ENCODE data around the gene PRKN. TPM values are rescaled to one million over a fixed set of nuclear protein-coding genes. Genes with fewer than 3 reads are reported as not detected.
A peak's percentile ranks its signal among the peaks of the same experiment; 100 is the strongest.

Gene PRKN
- total RNA-seq, 2 donors from 2014 or later: 3.3 to 4.8 TPM

- no peaks in the 10 kb centered on the region for H3K36me3 Mint-ChIP-seq (ENCODE audit: low read depth)
- H3K27ac Mint-ChIP-seq: no peak overlapping the region
- TF ChIP-seq CTCF (conservative IDR thresholded peaks at IDR 0.05): no peak
- peaks cover 10% of the 10 kb centered on the region for H3K27me3 Mint-ChIP-seq (ENCODE audit: insufficient read depth)
- Histone ChIP-seq H3K9ac (ENCODE audit: extremely low read depth, low read length, poor library complexity, severe bottlenecking) (no peak overlapping the region), H3K27me3 (ENCODE audit: control insufficient read depth, insufficient read depth, low read length, poor library complexity, severe bottlenecking) (no peaks in the 10 kb centered on the region), H3K27ac (ENCODE audit: low read depth, low read length) (peak overlapping the region; percentile 88), H3K4me1 (ENCODE audit: control insufficient read depth, insufficient read depth, low read length) (no peaks in the 10 kb centered on the region), H3K4me3 (ENCODE audit: low read length) (no peak overlapping the region), H3K36me3 (ENCODE audit: control insufficient read depth, insufficient read depth, low read length) (no peaks in the 10 kb centered on the region), H3K9me3 (ENCODE audit: control insufficient read depth, low read length) (no peaks in the 10 kb centered on the region)
- no peak for DNase-seq
- peaks cover 2% of the 10 kb centered on the region for H3K9me3 Mint-ChIP-seq
- WGBS, 2 experiments (ENCODE audit: insufficient coverage in 1 of 2, insufficient read length in 1 of 2): 84 to 90% methylated on average over 2 to 8 of the region's 9 CpGs
- H3K4me3 Mint-ChIP-seq: no peak overlapping the region
- peaks cover 11% of the 10 kb centered on the region for H3K4me1 Mint-ChIP-seq
Measured at GRCh38 chr6:161434921-161435747, 1292.4 kb downstream of the PRKN start.

GRCh38 chr6:161434350-161434749 lies 1293.2 kb downstream of the PRKN start:
- TF ChIP-seq CTCF (conservative IDR thresholded peaks at IDR 0.05): no peak
- Mint-ChIP-seq H3K4me1 (peaks cover 10% of the 10 kb centered on the region), H3K27ac (no peak overlapping the region), H3K9me3 (peaks cover 10% of the 10 kb centered on the region), H3K27me3 (ENCODE audit: insufficient read depth) (peaks cover 14% of the 10 kb centered on the region), H3K36me3 (ENCODE audit: low read depth) (no peaks in the 10 kb centered on the region), H3K4me3 (no peak overlapping the region)
- no peak overlapping the region for H3K9ac ChIP-seq (ENCODE audit: extremely low read depth, low read length, poor library complexity, severe bottlenecking)
- no peak for DNase-seq
- no peaks in the 10 kb centered on the region for H3K4me1 ChIP-seq (ENCODE audit: control insufficient read depth, insufficient read depth, low read length)
- no peak overlapping the region for H3K4me3 ChIP-seq (ENCODE audit: low read length)
- H3K9me3 ChIP-seq (ENCODE audit: control insufficient read depth, low read length): peaks cover 4% of the 10 kb centered on the region
- H3K27me3 ChIP-seq (ENCODE audit: control insufficient read depth, insufficient read depth, low read length, poor library complexity, severe bottlenecking): no peaks in the 10 kb centered on the region
- H3K27ac ChIP-seq (ENCODE audit: low read depth, low read length): peak overlapping the region; percentile 88
- WGBS, 2 experiments (ENCODE audit: insufficient coverage in 1 of 2, insufficient read length in 1 of 2): 89 to 93% methylated on average over 5 to 9 of the region's 9 CpGs
- no peaks in the 10 kb centered on the region for H3K36me3 ChIP-seq (ENCODE audit: control insufficient read depth, insufficient read depth, low read length)

GRCh38 chr6:161432546-161432945 lies 1295.0 kb downstream of the PRKN start:
- Histone ChIP-seq H3K27ac (ENCODE audit: low read depth, low read length) (no peak overlapping the region), H3K9me3 (ENCODE audit: control insufficient read depth, low read length) (peaks cover 7% of the 10 kb centered on the region), H3K27me3 (ENCODE audit: control insufficient read depth, insufficient read depth, low read length, poor library complexity, severe bottlenecking) (no peaks in the 10 kb centered on the region), H3K9ac (ENCODE audit: extremely low read depth, low read length, poor library complexity, severe bottlenecking) (no peak overlapping the region), H3K36me3 (ENCODE audit: control insufficient read depth, insufficient read depth, low read length) (no peaks in the 10 kb centered on the region), H3K4me3 (ENCODE audit: low read length) (no peak overlapping the region), H3K4me1 (ENCODE audit: control insufficient read depth, insufficient read depth, low read length) (no peaks in the 10 kb centered on the region)
- Mint-ChIP-seq H3K9me3 (peaks cover 13% of the 10 kb centered on the region), H3K27ac (no peak overlapping the region), H3K36me3 (ENCODE audit: low read depth) (no peaks in the 10 kb centered on the region), H3K4me1 (peaks cover 10% of the 10 kb centered on the region), H3K27me3 (ENCODE audit: insufficient read depth) (peaks cover 17% of the 10 kb centered on the region), H3K4me3 (no peak overlapping the region)
- no peak for TF ChIP-seq CTCF (conservative IDR thresholded peaks at IDR 0.05)
- no peak for DNase-seq
- WGBS, 2 experiments (ENCODE audit: insufficient coverage in 1 of 2, insufficient read length in 1 of 2): 91% methylated on average over 2 of the region's 3 CpGs; no CpG with 5 or more reads in 1 of the 2 experiments

Measured in endodermal cell (in vitro differentiated cells).